NCI-H345 treated with DMSO at 0.1 percent for 48 hours (cell line): ENCODE results near the gene MCMBP.
A peak's percentile ranks its signal among the peaks of the same experiment; 100 is the strongest.
"Not testable (repeated sequence)": the region's sequence is repeated elsewhere in the genome, so short reads cannot be mapped to it uniquely, and the experiment has no call there.

Experiments
- DNase-seq: peaks from one replicate; lab custom pipeline; 2025; ENCODE audit not compliant: unreplicated experiment; lab: John Stamatoyannopoulos, UW

Gene MCMBP

GRCh38 chr10:119872610-119872859 is at the start of gene MCMBP:
Gene MCMBP, minus strand, starts transcription at chr10:119872843. Its CDS starts 259 bp downstream, at chr10:119872584.
- no peak for DNase-seq

GRCh38 chr10:119919826-119920225 is 47.2 kb upstream of the MCMBP start:
- DNase-seq = no peak

GRCh38 chr10:119919271-119919670 is 46.6 kb upstream of the MCMBP start:
- no peak for DNase-seq

GRCh38 chr10:119917777-119918176 is 45.1 kb upstream of the MCMBP start:
- no peak for DNase-seq

GRCh38 chr10:119910689-119911088 is 38.0 kb upstream of the MCMBP start:
- no peak for DNase-seq

- no peak for DNase-seq
These were observed 35.5 kb upstream of the MCMBP start for GRCh38 chr10:119908166-119908565.

- DNase-seq = not testable (repeated sequence)
These were observed 35.1 kb upstream of the MCMBP start for GRCh38 chr10:119907695-119908094.

- DNase-seq = no peak
These were observed 31.5 kb upstream of the MCMBP start for GRCh38 chr10:119903946-119904666.

- DNase-seq = no peak
These were observed 25.9 kb upstream of the MCMBP start for GRCh38 chr10:119898577-119898976.

- no peak for DNase-seq
These were observed 24.5 kb upstream of the MCMBP start for GRCh38 chr10:119896937-119897770.

- DNase-seq = no peak
These were observed 23.5 kb upstream of the MCMBP start for GRCh38 chr10:119896061-119896655.

GRCh38 chr10:119893845-119894427 is 21.3 kb upstream of the MCMBP start:
- DNase-seq = no peak

GRCh38 chr10:119893074-119893473 is 20.4 kb upstream of the MCMBP start:
- DNase-seq = no peak

- peak; percentile 69 for DNase-seq
These were observed 19.8 kb upstream of the MCMBP start, which contains the start of gene SEC23IP for GRCh38 chr10:119892188-119893065. Gene SEC23IP, plus strand, starts transcription at chr10:119892730. Its CDS starts 53 bp downstream, at chr10:119892783.

- DNase-seq = not testable (repeated sequence)
These were observed 19.2 kb upstream of the MCMBP start for GRCh38 chr10:119891849-119892187.

GRCh38 chr10:119890307-119890706 is 17.7 kb upstream of the MCMBP start:
- not testable (repeated sequence) for DNase-seq

GRCh38 chr10:119889201-119889600 is 16.6 kb upstream of the MCMBP start:
- not testable (repeated sequence) for DNase-seq

GRCh38 chr10:119888715-119889114 is 16.1 kb upstream of the MCMBP start:
- DNase-seq = not testable (repeated sequence)

GRCh38 chr10:119886070-119886469 is 13.4 kb upstream of the MCMBP start:
- DNase-seq = not testable (repeated sequence)

- not testable (repeated sequence) for DNase-seq
These were observed 11.4 kb upstream of the MCMBP start for GRCh38 chr10:119883901-119884611.
